ENCODE measurements around the gene KBTBD12.

DNA sequence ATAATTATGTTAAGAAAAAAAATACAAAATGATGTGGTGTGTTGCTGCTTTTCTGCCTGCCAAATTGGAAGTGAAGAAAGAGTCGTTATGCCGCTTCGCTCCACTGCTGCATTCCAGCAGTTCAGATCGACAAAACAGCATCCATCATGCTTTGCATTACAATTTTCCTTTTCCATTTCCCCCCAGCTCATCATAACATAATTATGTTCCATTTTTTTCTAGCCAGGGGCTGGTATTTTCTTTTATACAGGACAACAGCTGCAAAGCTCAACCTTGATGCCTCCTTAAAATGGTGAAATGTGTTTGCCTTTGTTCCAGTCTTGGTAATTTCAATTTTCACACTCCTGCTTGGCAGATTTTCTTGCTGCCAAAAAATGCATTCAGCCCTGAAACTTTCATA is 44.9 kb upstream of the KBTBD12 start:
- TF ChIP-seq, protein P1, sequence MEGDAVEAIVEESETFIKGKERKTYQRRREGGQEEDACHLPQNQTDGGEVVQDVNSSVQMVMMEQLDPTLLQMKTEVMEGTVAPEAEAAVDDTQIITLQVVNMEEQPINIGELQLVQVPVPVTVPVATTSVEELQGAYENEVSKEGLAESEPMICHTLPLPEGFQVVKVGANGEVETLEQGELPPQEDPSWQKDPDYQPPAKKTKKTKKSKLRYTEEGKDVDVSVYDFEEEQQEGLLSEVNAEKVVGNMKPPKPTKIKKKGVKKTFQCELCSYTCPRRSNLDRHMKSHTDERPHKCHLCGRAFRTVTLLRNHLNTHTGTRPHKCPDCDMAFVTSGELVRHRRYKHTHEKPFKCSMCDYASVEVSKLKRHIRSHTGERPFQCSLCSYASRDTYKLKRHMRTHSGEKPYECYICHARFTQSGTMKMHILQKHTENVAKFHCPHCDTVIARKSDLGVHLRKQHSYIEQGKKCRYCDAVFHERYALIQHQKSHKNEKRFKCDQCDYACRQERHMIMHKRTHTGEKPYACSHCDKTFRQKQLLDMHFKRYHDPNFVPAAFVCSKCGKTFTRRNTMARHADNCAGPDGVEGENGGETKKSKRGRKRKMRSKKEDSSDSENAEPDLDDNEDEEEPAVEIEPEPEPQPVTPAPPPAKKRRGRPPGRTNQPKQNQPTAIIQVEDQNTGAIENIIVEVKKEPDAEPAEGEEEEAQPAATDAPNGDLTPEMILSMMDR (IDR thresholded peaks at IDR 0.05): no peak
- TF ChIP-seq POLR2A (IDR thresholded peaks at IDR 0.05): no peak
- no peak for TF ChIP-seq POLR2AphosphoS5 (IDR thresholded peaks at IDR 0.05)
- no peak for TF ChIP-seq EP300 (IDR thresholded peaks at IDR 0.05; ENCODE audit: low read depth)

Measured in transverse colon (tissue), 4 donors.